GM21723 (cell line): Measurements from ENCODE around the gene VAV2.

Experiments
- ATAC-seq: cut with Tn5 transposase; IDR thresholded peaks from one replicate; pipeline ENCODE4 v1.9.1; 2021; ENCODE audit warnings: mild to moderate bottlenecking, moderate library complexity; ENCODE audit not compliant: unreplicated experiment

The VAV2 gene

GRCh38 chr9:133733796-133734533 is 258.2 kb downstream of the VAV2 start:
- ATAC-seq, result no peak

GRCh38 chr9:133733421-133733795 is 258.7 kb downstream of the VAV2 start:
- no peak for ATAC-seq

- no peak for ATAC-seq
Observed at GRCh38 chr9:133732639-133733408, 259.3 kb downstream of the VAV2 start.

- ATAC-seq, result no peak
Observed at GRCh38 chr9:133731876-133732638, 260.1 kb downstream of the VAV2 start.

- ATAC-seq, result no peak
Observed at GRCh38 chr9:133730994-133731715, 261.0 kb downstream of the VAV2 start.

GRCh38 chr9:133729617-133730281 is 262.4 kb downstream of the VAV2 start:
- no peak for ATAC-seq

- no peak for ATAC-seq
Observed at GRCh38 chr9:133728856-133729616, 263.1 kb downstream of the VAV2 start.

GRCh38 chr9:133727876-133728441 is 264.2 kb downstream of the VAV2 start:
- no peak for ATAC-seq

GRCh38 chr9:133727277-133727875 is 264.7 kb downstream of the VAV2 start:
- no peak for ATAC-seq

GRCh38 chr9:133726401-133727276 is 265.5 kb downstream of the VAV2 start:
- no peak for ATAC-seq

- no peak for ATAC-seq
Observed at GRCh38 chr9:133725886-133726285, 266.2 kb downstream of the VAV2 start.

GRCh38 chr9:133718563-133719315 is 273.4 kb downstream of the VAV2 start:
- ATAC-seq, result no peak

GRCh38 chr9:133717113-133718031 is 274.8 kb downstream of the VAV2 start:
- ATAC-seq, result no peak

GRCh38 chr9:133716564-133717112 is 275.5 kb downstream of the VAV2 start:
- ATAC-seq, result no peak

- ATAC-seq, result no peak
Observed at GRCh38 chr9:133715866-133716563, 276.1 kb downstream of the VAV2 start.
